Coronary artery (tissue), 2 donors: Measurements from ENCODE around the gene MAD1L1.

ENCODE experiments used
- DNase-seq: peaks from one replicate; pipeline ENCODE4 v3.0.0-alpha.2; 2017; ENCODE audit warnings: low spot score
- H3K27ac ChIP-seq, 2 donors: fragments of 200-600 bp; sonication (generic); one replicate each; pipeline ENCODE4 v1.5.1; 2016 to 2019
- H3K4me3 ChIP-seq: fragments of 200-600 bp; sonication (generic); 2 replicates; pipeline ENCODE4 v1.5.1; 2016; ENCODE audit warnings: mild to moderate bottlenecking, moderate library complexity
- TF ChIP-seq, protein P1 (sequence below): fragments of 200-600 bp; sonication (generic); IDR thresholded peaks from one replicate; pipeline ENCODE4 v1.5.1; 2019; ENCODE audit warnings: antibody characterized with exemption

The MAD1L1 gene

DNA sequence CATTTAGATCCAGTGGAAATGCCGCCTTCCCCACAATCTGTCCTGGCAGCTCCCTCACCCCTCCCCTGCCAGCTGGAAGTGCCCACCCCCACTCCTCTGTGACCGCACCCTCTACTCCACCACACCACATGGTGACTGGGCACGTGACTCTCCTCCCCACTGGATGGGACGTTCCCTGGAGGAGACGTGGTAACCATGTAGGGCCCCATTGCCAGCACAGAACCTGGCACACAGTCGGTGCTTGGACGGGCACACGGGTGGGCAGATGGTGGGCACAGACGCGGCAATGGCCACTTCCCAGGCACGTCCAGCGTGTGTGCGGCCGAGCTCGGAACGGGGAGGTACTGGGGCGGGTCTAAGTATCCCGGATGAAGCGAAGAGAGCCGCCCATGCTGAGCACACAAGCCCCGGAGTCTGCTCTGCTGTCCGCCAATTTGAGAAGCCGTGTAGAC is 245.6 kb downstream of the MAD1L1 start:
- Histone ChIP-seq H3K4me3 (no peak overlapping the region), H3K27ac (no peak overlapping the region)
- DNase-seq, result no peak
- TF ChIP-seq, protein P1, sequence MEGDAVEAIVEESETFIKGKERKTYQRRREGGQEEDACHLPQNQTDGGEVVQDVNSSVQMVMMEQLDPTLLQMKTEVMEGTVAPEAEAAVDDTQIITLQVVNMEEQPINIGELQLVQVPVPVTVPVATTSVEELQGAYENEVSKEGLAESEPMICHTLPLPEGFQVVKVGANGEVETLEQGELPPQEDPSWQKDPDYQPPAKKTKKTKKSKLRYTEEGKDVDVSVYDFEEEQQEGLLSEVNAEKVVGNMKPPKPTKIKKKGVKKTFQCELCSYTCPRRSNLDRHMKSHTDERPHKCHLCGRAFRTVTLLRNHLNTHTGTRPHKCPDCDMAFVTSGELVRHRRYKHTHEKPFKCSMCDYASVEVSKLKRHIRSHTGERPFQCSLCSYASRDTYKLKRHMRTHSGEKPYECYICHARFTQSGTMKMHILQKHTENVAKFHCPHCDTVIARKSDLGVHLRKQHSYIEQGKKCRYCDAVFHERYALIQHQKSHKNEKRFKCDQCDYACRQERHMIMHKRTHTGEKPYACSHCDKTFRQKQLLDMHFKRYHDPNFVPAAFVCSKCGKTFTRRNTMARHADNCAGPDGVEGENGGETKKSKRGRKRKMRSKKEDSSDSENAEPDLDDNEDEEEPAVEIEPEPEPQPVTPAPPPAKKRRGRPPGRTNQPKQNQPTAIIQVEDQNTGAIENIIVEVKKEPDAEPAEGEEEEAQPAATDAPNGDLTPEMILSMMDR, result no peak

DNA sequence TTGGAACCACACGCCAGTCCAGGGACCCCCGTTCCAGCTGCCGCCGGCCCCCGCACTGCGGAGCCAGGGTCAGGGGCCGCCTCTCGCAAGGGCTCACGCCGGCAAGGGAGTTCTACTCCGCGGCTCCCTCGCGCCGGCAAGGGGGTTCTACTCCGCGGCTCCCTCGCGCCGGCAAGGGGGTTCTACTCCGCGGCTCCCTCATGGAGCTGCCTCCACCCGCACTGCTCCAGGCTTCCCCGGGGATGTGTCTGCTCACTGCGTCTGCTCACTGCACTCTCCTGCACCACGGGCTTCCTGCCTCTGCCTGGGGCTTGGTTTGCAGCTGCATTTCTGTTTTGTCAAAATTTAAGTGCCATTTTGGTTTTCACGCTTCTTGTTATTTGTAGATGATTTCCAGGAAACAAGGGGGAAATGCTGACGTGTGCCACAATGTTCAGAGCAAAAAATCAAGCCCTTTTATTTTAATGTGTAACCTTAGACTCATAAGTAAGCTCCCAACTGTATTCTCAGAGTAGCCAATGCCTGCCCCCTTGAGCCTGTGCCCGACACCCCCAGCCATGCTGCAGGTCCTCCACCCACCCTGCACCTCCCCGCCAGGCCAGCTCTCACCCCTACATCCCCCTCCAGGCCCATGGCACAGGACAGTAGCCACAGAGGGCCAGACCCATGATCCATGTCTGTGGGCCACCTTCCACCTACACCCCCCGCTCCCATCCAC is 246.2 kb downstream of the MAD1L1 start:
- Histone ChIP-seq H3K27ac (no peak overlapping the region), H3K4me3 (no peak overlapping the region)
- no peak for DNase-seq
- TF ChIP-seq, protein P1, result no peak

DNA sequence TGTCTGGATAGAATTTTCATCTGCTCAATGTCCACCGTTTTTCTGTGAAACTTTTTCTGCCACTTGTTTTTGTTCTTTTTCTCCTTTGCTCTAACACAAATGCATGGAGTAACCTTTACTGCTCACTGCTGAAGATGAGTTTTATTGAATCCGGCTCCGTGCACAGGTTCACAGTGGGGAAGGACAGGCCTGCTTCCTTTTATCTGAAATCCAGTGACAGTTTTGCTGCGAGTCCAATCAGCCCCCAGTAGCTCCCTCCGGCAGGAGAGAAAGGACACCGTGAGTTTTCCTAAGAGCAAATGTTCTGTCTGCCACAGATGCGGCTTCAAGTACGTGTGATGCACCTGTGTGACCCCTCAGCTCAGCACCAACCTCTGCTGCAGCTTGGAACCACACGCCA is 246.8 kb downstream of the MAD1L1 start:
- TF ChIP-seq, protein P1, result no peak
- no peak overlapping the region for H3K27ac ChIP-seq
- no peak for DNase-seq
- H3K4me3 ChIP-seq, result no peak overlapping the region

GRCh38 chr7:1985042-1985441 is 247.7 kb downstream of the MAD1L1 start:
- TF ChIP-seq, protein P1, result no peak
- no peak overlapping the region for H3K27ac ChIP-seq
- no peak for DNase-seq
- no peak overlapping the region for H3K4me3 ChIP-seq

- TF ChIP-seq, protein P1, result no peak
- DNase-seq, result no peak
- Histone ChIP-seq H3K4me3 (no peak overlapping the region), H3K27ac (no peak overlapping the region)
Observed at GRCh38 chr7:1981878-1982230, 250.9 kb downstream of the MAD1L1 start.

DNA sequence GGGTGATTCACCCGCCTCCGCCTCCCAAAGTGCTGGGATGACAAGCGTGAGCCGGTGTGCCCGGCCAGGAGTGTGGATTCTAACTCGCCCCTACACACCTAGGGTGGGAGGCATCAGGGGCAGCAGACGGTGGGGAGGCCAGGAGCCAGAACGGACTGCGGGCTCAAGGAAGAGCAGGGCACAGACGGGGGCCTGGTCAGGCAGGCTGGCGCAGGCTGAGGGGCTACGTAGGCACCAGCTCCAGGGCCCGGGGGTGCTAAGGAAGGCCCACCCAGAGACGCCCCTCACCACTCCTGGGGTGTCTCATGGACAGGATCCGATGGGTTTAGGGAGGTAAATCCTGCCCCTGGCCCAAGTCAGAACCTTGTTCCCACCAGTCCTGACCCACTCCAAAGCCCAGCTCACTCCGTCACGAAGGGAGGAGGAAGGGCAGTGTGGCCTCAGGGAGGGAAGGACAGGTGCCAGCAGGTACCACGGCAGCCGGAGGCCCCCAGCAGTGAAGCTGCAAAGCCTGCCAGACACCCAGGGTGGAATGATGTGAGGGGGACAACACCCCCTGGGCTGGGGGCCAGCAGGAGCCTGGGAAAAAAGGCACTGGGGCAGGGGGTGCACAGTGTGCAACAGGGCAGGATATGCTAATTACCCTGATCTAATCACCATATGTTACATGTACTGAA is 251.4 kb downstream of the MAD1L1 start:
- TF ChIP-seq, protein P1, result no peak
- Histone ChIP-seq H3K4me3 (no peak overlapping the region), H3K27ac (no peak overlapping the region)
- DNase-seq, result no peak
